Lung (tissue), 12 donors: ENCODE data around the gene CYB5B. TPM values are rescaled to one million over a fixed set of nuclear protein-coding genes. Genes with fewer than 3 reads are reported as not detected.
"Not testable (repeated sequence)": the region's sequence is repeated elsewhere in the genome, so short reads cannot be mapped to it uniquely, and the experiment has no call there.

Experiments
- ATAC-seq: fragments of 200-7000 bp; cut with Tn5 transposase; one replicate; pipeline ENCODE4 v1.9.1; 2020; ENCODE audit warnings: moderate number of reproducible peaks; ENCODE audit not compliant: insufficient read depth, low FRiP score
- DNase-seq, 3 donors: peaks; one replicate each; pipeline ENCODE4 v3.0.0-alpha.2; 2013 to 2017
- H3K27ac ChIP-seq, 2 donors: one replicate each; pipeline ENCODE4 v1.5.1; 2013; ENCODE audit warnings: mild to moderate bottlenecking in 2 of 2, moderate library complexity in 2 of 2, control low read depth in 1 of 2, inconsistent platforms in 1 of 2, low read depth in 1 of 2, low read length in 1 of 2
- H3K27me3 ChIP-seq, 3 donors: one replicate each; pipeline ENCODE4 v1.5.1; 2013; ENCODE audit warnings: low read length in 2 of 3; ENCODE audit not compliant: control insufficient read depth in 3 of 3, insufficient read depth in 3 of 3
- H3K36me3 ChIP-seq, 4 donors: one replicate each; pipeline ENCODE4 v1.5.1; 2013; ENCODE audit warnings: low read length in 4 of 4, mild to moderate bottlenecking in 1 of 4, moderate library complexity in 1 of 4; ENCODE audit not compliant: control insufficient read depth in 4 of 4, insufficient read depth in 4 of 4
- H3K4me1 ChIP-seq, 5 donors: one replicate each; pipeline ENCODE4 v1.5.1; 2013; ENCODE audit warnings: low read length in 5 of 5, mild to moderate bottlenecking in 2 of 5, moderate library complexity in 1 of 5; ENCODE audit not compliant: control insufficient read depth in 5 of 5, insufficient read depth in 5 of 5
- H3K4me3 ChIP-seq: one replicate; pipeline ENCODE4 v1.5.1; 2013; ENCODE audit warnings: mild to moderate bottlenecking, control low read depth, moderate library complexity
- H3K9ac ChIP-seq, 2 donors: one replicate each; pipeline ENCODE4 v1.5.1; 2013; ENCODE audit warnings: low read length in 2 of 2, control low read depth in 1 of 2; ENCODE audit not compliant: insufficient read depth in 1 of 2
- H3K9me3 ChIP-seq, 4 donors: one replicate each; pipeline ENCODE4 v1.5.1; 2013; ENCODE audit warnings: low read length in 3 of 4, mild to moderate bottlenecking in 1 of 4, moderate library complexity in 1 of 4; ENCODE audit not compliant: control insufficient read depth in 4 of 4, insufficient read depth in 3 of 4
- CTCF ChIP-seq: IDR thresholded peaks from 2 replicates; pipeline ENCODE4 v1.5.1; 2012; ENCODE audit warnings: mild to moderate bottlenecking; ENCODE audit errors: control extremely low read depth, extremely low read depth
- WGBS, 2 donors: extraction: QIAGEN DNeasy Blood & Tissue Kit; methylation state at CpG; one replicate each; pipeline ENCODE4 v1.1.7; 2013; 5-methylcytosine and 5-hydroxymethylcytosine counted together
- polyA plus RNA-seq, 2 donors: library from polyadenylated mRNA; stranded (reverse); fragments of 200-250 nt; gene quantifications; one replicate each; pipeline ENCODE4 v1.2.1, GENCODE V29; 2013
- total RNA-seq, 2 donors: library from RNA; depleted of rRNA in 1 of 2; stranded (reverse); fragments of >200 nt in 1 of 2; gene quantifications; one replicate each; pipeline ENCODE4 v1.2.1, GENCODE V29; 2014 to 2021
- donor health status: control.
- donor health status: control.
- donor health status: Bipolar disorder and iron deficiency.
- donor health status: healthy.
- donor health status: DM: yes; HTN: yes; CAD: no.

The CYB5B gene
- total and polyA plus RNA-seq, 4 donors: 68.1 to 103 (median 75.7) TPM

- peaks cover 1 to 14% (median 4%) of the 10 kb centered on the region in 4 donors for H3K36me3 ChIP-seq
- H3K9me3 ChIP-seq: no peaks in the 10 kb centered on the region
- H3K4me3 ChIP-seq: no peak overlapping the region
- H3K27ac ChIP-seq: no peak overlapping the region
- H3K27me3 ChIP-seq: no peaks in the 10 kb centered on the region
- 31 to 48% methylated on average over 2 of the region's 2 CpGs for WGBS, 2 donors
- ATAC-seq (no peak), DNase-seq (peak in 2 of 3 donors; percentile 64 to 80)
- no peak for TF ChIP-seq CTCF
- H3K4me1 ChIP-seq: peaks cover 0 to 12% (median 4%) of the 10 kb centered on the region in 5 donors
- no peak overlapping the region for H3K9ac ChIP-seq
Measured at GRCh38 chr16:69436896-69437295, 12.5 kb downstream of the CYB5B start.

- Histone ChIP-seq H3K9me3 (no peaks in the 10 kb centered on the region), H3K4me3 (no peak overlapping the region), H3K27me3 (no peaks in the 10 kb centered on the region), H3K4me1 (peaks cover 0 to 18% (median 4%) of the 10 kb centered on the region in 5 donors), H3K36me3 (peaks cover 0 to 6% (median 2%) of the 10 kb centered on the region in 4 donors), H3K27ac (no peak overlapping the region), H3K9ac (no peak overlapping the region)
- no peak for DNase-seq
- TF ChIP-seq CTCF: no peak
- ATAC-seq: no peak
- WGBS, 2 donors: 58 to 79% methylated on average over 3 of the region's 3 CpGs
Measured at GRCh38 chr16:69438465-69438864, 14.0 kb downstream of the CYB5B start.

GRCh38 chr16:69440250-69440649 lies 15.8 kb downstream of the CYB5B start:
- ATAC-seq (no peak), DNase-seq (no peak)
- TF ChIP-seq CTCF: no peak
- Histone ChIP-seq H3K9ac (no peak overlapping the region), H3K27ac (no peak overlapping the region), H3K4me1 (peaks cover 0 to 28% (median 8%) of the 10 kb centered on the region in 5 donors), H3K36me3 (peaks cover 0 to 4% (median 0%) of the 10 kb centered on the region in 4 donors), H3K4me3 (no peak overlapping the region), H3K9me3 (no peaks in the 10 kb centered on the region), H3K27me3 (no peaks in the 10 kb centered on the region)
- 2 to 77% methylated on average over 1 of the region's 1 CpG for WGBS, 2 donors

- DNase-seq, H3K9ac ChIP-seq, H3K27me3 ChIP-seq, ATAC-seq, H3K27ac ChIP-seq, H3K4me3 ChIP-seq, H3K36me3 ChIP-seq, H3K9me3 ChIP-seq: not testable (repeated sequence)
- H3K4me1 ChIP-seq: peaks cover 0 to 26% (median 10%) of the 10 kb centered on the region in 5 donors
- WGBS, 2 donors: 97 to 98% methylated on average over 7 of the region's 7 CpGs
Measured at GRCh38 chr16:69441030-69441429, 16.6 kb downstream of the CYB5B start.
